Upper lobe of right lung (tissue), 1 donor: ENCODE data around the gene HMGN4. TPM values are rescaled to one million over a fixed set of nuclear protein-coding genes. Genes with fewer than 3 reads are reported as not detected.
"Not testable (repeated sequence)": the region's sequence is repeated elsewhere in the genome, so short reads cannot be mapped to it uniquely, and the experiment has no call there.

ENCODE experiments used
- ATAC-seq: fragments of 200-7000 bp; cut with Tn5 transposase; one replicate; pipeline ENCODE4 v1.9.1; 2020; ENCODE audit warnings: mild to moderate bottlenecking, moderate library complexity
- DNase-seq: peaks from one replicate; pipeline ENCODE4 v3.0.0-alpha.2; 2020
- H3K27ac ChIP-seq: fragments of 200-600 bp; one replicate; pipeline ENCODE4 v1.8.0; 2022
- H3K27me3 ChIP-seq: fragments of 200-600 bp; one replicate; pipeline ENCODE4 v1.8.0; 2022; ENCODE audit warnings: mild to moderate bottlenecking
- H3K36me3 ChIP-seq: fragments of 200-600 bp; one replicate; pipeline ENCODE4 v1.8.0; 2022
- H3K4me1 ChIP-seq: fragments of 200-600 bp; one replicate; pipeline ENCODE4 v1.8.0; 2022
- H3K4me3 ChIP-seq: fragments of 200-600 bp; one replicate; pipeline ENCODE4 v1.8.0; 2022; ENCODE audit warnings: mild to moderate bottlenecking
- H3K9me3 ChIP-seq: fragments of 200-600 bp; one replicate; pipeline ENCODE4 v1.8.0; 2022
- intact Hi-C: fragments of 100-400 bp; cut with DNase I; formaldehyde crosslinking; loops from one replicate; pipeline ENCODE4 v1.11.0; 2022
- total RNA-seq: library from RNA; stranded (reverse); fragmentation: NEBNext Ultra II Directional; extraction: Animal tissue kit (Norgen Biotek cat#: 25700); gene quantifications from one replicate; pipeline ENCODE4 v1.2.1, GENCODE V29; 2021
- TF ChIP-seq, protein P1 (sequence below): fragments of 200-600 bp; IDR thresholded peaks from one replicate; pipeline ENCODE4 v1.8.0; 2022; ENCODE audit warnings: antibody characterized with exemption
- donor health status: DM: no; HTN: yes; CAD: no; lungs with severe emphysema.

Gene HMGN4
- total RNA-seq, 1 donor from 2014 or later = 45.8 TPM

DNA sequence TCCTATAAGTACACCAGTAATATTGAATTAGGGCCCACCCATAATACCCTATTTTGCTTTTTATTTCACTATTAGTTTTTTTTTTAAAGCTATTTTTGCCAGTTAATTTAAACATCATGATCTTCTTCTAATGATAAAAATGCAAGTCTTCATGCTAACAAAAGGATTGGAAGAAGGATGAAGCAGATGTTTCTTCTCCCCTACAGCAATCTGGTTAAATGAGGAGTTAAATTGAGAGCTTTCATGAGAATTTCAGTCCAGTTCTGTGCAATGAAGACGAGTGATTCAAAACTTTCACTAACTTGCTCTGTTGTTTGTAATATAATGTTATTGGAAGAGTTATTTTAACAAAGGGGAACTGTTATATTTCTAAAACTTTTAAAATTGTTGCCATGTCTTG is 3.4 kb downstream of the HMGN4 start:
- ATAC-seq = no peak

GRCh38 chr6:26543953-26544352 is 5.8 kb downstream of the HMGN4 start:
- DNase-seq (no peak), ATAC-seq (peak; percentile 29)
- TF ChIP-seq, protein P1, sequence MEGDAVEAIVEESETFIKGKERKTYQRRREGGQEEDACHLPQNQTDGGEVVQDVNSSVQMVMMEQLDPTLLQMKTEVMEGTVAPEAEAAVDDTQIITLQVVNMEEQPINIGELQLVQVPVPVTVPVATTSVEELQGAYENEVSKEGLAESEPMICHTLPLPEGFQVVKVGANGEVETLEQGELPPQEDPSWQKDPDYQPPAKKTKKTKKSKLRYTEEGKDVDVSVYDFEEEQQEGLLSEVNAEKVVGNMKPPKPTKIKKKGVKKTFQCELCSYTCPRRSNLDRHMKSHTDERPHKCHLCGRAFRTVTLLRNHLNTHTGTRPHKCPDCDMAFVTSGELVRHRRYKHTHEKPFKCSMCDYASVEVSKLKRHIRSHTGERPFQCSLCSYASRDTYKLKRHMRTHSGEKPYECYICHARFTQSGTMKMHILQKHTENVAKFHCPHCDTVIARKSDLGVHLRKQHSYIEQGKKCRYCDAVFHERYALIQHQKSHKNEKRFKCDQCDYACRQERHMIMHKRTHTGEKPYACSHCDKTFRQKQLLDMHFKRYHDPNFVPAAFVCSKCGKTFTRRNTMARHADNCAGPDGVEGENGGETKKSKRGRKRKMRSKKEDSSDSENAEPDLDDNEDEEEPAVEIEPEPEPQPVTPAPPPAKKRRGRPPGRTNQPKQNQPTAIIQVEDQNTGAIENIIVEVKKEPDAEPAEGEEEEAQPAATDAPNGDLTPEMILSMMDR = peak; percentile 34
- H3K36me3 ChIP-seq = peaks cover 41% of the 10 kb centered on the region
- H3K4me3 ChIP-seq = no peak overlapping the region
- no peak overlapping the region for H3K27ac ChIP-seq
- no peaks in the 10 kb centered on the region for H3K27me3 ChIP-seq
- peaks cover 14% of the 10 kb centered on the region for H3K4me1 ChIP-seq
- H3K9me3 ChIP-seq = no peaks in the 10 kb centered on the region
- intact Hi-C loops = no loop called here

More for the DNA sequence above, 3.4 kb downstream of the HMGN4 start:
- intact Hi-C loops = no loop called here
- Histone ChIP-seq H3K9me3 (no peaks in the 10 kb centered on the region), H3K36me3 (peaks cover 39% of the 10 kb centered on the region), H3K27me3 (no peaks in the 10 kb centered on the region), H3K4me1 (peaks cover 18% of the 10 kb centered on the region), H3K4me3 (no peak overlapping the region), H3K27ac (no peak overlapping the region)
- TF ChIP-seq, protein P1 = no peak
- DNase-seq = no peak

GRCh38 chr6:26544473-26544872 is 6.3 kb downstream of the HMGN4 start:
- DNase-seq (no peak), ATAC-seq (peak; percentile 78)
- H3K27me3 ChIP-seq = no peaks in the 10 kb centered on the region
- H3K4me3 ChIP-seq = no peak overlapping the region
- intact Hi-C loops = no loop called here
- TF ChIP-seq, protein P1 = no peak
- peaks cover 9% of the 10 kb centered on the region for H3K4me1 ChIP-seq
- peaks cover 41% of the 10 kb centered on the region for H3K36me3 ChIP-seq
- no peaks in the 10 kb centered on the region for H3K9me3 ChIP-seq
- no peak overlapping the region for H3K27ac ChIP-seq

GRCh38 chr6:26545627-26546026 is 7.5 kb downstream of the HMGN4 start:
- H3K27me3 ChIP-seq = no peaks in the 10 kb centered on the region
- peaks cover 41% of the 10 kb centered on the region for H3K36me3 ChIP-seq
- TF ChIP-seq, protein P1 = no peak
- intact Hi-C loops = no loop called here
- no peak for DNase-seq
- H3K9me3 ChIP-seq = no peaks in the 10 kb centered on the region
- ATAC-seq = peak; percentile 62
- H3K4me3 ChIP-seq = no peak overlapping the region
- peaks cover 4% of the 10 kb centered on the region for H3K4me1 ChIP-seq
- no peak overlapping the region for H3K27ac ChIP-seq

GRCh38 chr6:26547363-26547762 is 9.2 kb downstream of the HMGN4 start:
- intact Hi-C loops, DNase-seq, H3K4me3 ChIP-seq, H3K27me3 ChIP-seq, H3K4me1 ChIP-seq, ATAC-seq, H3K9me3 ChIP-seq, H3K27ac ChIP-seq: not testable (repeated sequence)
- peaks cover 40% of the 10 kb centered on the region for H3K36me3 ChIP-seq

- H3K27me3 ChIP-seq = no peaks in the 10 kb centered on the region
- DNase-seq (peak; percentile 84), ATAC-seq (peak; percentile 89)
- TF ChIP-seq, protein P1 = peak; percentile 5
- H3K9me3 ChIP-seq = no peaks in the 10 kb centered on the region
- peak overlapping the region; percentile 17 for H3K27ac ChIP-seq
- peaks cover 14% of the 10 kb centered on the region for H3K36me3 ChIP-seq
- peaks cover 7% of the 10 kb centered on the region for H3K4me1 ChIP-seq
- intact Hi-C loops = no loop called here
- H3K4me3 ChIP-seq = peak overlapping the region; percentile 57
Measured at GRCh38 chr6:26550250-26550993, 12.3 kb downstream of the HMGN4 start.
